GM18870 (cell line): Measurements from ENCODE around the gene ADGRF1.
"Not testable (repeated sequence)": the region's sequence is repeated elsewhere in the genome, so short reads cannot be mapped to it uniquely, and the experiment has no call there.

ENCODE experiments used
- ATAC-seq: cut with Tn5 transposase; IDR thresholded peaks from one replicate; pipeline ENCODE4 v1.9.1; 2021; ENCODE audit warnings: moderate library complexity; ENCODE audit not compliant: unreplicated experiment

Gene ADGRF1

DNA sequence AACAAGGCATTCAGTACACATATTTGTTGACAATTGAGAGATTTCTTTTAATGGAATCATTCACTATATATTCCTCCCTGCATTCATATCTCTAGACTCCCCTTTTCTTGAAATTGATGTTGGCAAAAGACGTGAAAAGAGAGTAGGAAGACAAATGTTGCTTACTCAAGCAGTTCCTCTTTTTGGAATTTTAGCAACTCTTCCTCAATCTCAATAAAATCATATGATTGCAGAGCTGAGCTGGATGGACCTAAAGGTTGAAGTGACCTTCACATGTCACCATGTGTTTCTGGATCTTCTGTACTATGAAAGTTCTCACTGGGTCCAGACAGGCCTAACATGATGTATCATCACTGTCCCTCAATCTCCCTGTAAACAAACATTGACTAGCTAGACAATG lies 18.6 kb downstream of the ADGRF1 start:
- ATAC-seq = no peak

- ATAC-seq = no peak
These were observed 19.9 kb downstream of the ADGRF1 start for GRCh38 chr6:47022191-47022590.

- no peak for ATAC-seq
These were observed 22.2 kb downstream of the ADGRF1 start for GRCh38 chr6:47019941-47020340.

GRCh38 chr6:47016909-47017308 lies 25.2 kb downstream of the ADGRF1 start:
- ATAC-seq = no peak

DNA sequence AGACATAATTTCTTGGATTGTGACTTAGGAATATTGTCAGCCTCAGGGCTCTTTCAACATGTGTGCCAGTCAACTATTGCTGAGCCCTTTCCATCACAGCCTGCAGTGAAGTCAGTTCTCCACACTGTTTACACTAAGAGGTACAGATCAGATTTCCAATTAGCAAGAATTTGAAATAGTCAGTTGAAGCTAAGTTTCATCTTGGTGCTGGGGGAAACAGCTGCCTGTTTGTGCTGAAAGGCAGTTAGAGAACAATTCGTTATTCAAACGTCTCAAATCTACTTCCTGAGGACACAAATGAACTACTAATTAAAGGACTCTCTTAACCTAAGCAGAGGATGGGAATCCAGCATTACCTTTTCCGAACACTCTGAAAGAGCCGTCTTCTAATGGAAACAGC lies 25.9 kb downstream of the ADGRF1 start:
- ATAC-seq = no peak

DNA sequence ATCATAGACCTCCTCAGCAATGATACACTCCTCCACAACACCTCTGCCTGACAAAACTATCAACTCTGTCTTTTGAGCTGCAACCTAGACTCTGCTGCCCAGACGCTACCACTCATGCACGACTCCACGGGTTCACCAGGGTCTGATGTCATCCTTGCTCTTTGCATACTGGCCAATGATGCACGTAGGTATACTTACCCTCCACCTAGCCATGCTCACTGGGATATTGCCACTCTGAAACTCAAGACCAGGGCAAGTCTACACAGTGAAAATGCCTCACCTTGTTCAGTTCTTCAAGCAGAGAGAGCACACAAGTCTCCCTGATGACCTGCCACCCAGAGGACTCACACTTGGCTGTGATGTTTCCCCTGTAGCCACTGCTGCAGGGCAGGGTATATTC lies 27.7 kb downstream of the ADGRF1 start:
- no peak for ATAC-seq

GRCh38 chr6:47009583-47009982 lies 32.5 kb downstream of the ADGRF1 start:
- no peak for ATAC-seq

DNA sequence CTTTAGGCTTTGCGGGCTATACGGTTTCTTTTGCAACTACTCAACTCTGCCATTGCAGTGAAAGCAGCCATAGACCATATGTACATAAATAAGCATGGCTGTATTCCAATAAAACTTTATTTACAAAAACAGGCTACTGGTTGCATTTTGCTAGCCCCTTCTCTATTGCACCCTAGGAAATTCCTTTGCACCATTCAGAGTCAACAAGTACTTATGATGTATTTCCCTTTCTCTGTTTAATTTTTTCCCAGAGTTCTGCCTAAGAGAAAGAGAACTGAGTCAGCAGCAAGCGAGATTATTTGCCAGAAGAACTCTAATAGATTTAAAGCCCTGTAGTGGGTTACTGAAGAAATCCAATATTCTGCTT lies 33.8 kb downstream of the ADGRF1 start:
- ATAC-seq = no peak

DNA sequence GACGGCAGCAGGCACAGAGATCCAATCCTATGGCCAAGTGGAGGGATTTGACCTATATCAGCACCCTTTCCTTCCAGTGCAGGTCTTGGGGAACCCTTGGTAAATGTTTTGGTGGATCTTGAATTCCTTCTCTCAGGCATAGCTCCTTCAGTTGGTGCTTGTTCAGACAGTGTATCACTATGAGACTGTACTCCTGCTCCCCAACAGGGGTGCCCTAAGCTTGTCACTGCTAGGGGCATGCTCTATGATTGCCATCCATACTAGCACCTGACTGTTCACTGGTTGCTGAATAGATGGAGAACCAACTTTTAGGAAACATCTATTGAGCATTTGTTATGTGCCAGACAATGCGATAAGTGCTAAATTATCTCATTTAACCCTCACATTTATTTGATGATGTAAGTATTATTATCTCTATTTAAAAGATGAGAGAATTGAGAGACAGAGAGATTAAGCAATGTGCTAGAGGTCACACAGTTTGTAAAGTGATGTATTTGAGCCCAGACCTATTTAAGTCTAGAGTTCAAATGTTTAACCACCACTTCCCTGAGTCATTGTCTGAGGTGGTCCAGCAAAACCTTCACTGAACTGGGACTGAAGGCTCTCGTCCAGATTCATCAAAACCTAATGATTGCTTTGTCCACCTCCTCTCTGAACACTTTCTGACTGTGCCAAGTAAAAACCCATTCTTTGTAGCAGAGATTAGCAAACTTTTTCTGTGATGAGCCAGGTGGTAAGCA lies 34.3 kb downstream of the ADGRF1 start:
- no peak for ATAC-seq

DNA sequence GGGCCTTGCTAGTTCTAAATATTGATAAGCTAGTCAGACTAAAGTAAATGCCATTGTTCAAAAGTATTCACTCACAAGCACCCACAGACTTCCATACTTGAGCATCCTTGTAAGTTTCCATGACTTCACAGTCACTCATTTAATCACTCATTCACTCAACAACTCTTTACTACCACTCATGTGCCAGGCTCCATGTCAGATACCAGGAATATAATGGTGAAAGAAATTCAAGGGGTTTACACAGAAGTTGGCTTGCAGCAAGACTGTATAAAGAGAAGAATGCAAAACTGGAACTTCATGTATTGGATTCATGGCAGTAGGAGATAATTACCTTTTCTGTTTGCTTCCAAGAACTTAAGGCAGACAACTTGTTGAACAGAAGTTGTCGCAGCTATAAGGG lies 36.6 kb downstream of the ADGRF1 start:
- no peak for ATAC-seq

DNA sequence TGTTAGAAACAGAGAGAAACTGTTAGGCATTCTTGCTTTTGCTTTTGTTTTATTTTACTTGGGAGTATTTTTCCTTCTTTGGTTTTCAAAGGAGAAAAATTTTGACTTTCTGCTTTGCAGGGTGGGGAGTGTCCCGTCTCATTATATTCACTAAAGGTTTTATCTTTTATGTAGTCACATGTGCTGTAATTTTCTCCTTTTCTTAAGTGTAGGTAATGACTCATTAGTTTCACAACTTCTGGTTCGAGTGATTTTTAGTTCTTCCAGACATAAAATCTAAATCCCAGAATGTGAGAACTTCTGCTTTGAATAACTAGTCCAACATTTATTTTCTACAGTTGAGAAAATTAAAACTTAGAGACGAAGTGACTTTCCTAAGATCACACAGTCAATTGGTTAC lies 37.7 kb downstream of the ADGRF1 start:
- no peak for ATAC-seq

- ATAC-seq = no peak
These were observed 41.3 kb downstream of the ADGRF1 start for GRCh38 chr6:47000842-47001241.

- no peak for ATAC-seq
These were observed 43.6 kb downstream of the ADGRF1 start for GRCh38 chr6:46998436-46999017.

DNA sequence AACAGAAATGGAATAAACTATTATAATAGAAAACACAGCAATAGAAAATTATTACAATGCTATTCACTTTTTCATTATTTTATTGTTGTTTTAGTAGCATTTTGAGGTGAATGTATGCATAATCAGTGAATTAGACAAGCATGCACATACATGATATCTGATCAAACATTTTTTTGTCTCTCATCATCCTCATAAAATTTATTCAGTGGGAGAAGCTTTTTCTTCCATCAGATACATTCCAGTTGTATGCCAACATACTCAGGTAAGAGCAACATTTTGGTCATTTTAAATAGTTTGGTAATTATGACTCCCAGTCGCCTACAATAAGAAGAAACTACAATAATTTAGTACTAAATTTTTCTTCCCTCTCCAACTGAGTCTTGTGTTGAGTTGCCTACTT lies 44.5 kb downstream of the ADGRF1 start:
- no peak for ATAC-seq

DNA sequence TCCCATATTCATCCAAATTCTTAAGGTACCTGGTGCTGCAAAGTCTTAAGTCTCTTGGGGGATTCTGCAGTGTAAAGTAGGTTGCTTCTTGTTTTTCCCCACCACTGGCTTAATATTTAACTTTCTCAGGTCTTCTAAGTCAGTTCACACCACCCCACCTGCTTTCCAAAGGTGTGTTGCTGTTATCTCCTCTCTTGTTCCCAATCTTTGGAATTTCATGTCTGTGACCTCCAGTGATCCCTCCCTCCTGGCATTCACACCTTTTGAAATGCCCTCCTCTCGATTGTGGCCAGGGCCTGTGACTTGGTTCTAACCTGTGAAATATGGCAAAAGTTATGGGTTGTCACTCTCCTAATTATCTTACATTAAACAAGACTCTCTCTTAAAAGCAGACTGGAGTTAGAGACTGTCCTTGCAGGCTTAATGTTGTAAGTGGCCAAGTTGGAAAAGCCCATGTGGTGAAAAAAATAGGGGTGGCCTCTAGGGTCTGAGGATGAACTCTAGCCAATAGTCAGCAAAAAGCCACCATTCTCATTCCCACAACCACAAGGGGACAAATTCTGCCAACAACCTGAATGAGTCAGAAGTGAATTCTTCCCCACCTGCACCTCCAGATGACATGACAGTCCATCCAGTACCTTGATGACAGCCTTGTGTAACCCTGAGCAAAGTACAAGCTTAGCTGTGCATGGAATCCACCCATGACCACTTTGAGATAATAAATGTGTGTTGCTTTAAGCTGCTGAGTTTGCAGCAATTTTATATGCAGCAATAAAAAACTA lies 45.1 kb downstream of the ADGRF1 start:
- no peak for ATAC-seq

- no peak for ATAC-seq
These were observed 47.2 kb downstream of the ADGRF1 start for GRCh38 chr6:46994933-46995332.

GRCh38 chr6:46993846-46994245 lies 48.3 kb downstream of the ADGRF1 start:
- ATAC-seq = no peak

- not testable (repeated sequence) for ATAC-seq
These were observed 49.7 kb downstream of the ADGRF1 start for GRCh38 chr6:46992391-46992790.

GRCh38 chr6:46990818-46991510 lies 51.2 kb downstream of the ADGRF1 start:
- not testable (repeated sequence) for ATAC-seq

GRCh38 chr6:46990031-46990644 lies 52.0 kb downstream of the ADGRF1 start:
- ATAC-seq = no peak

- ATAC-seq = no peak
These were observed 52.7 kb downstream of the ADGRF1 start for GRCh38 chr6:46989398-46989797.
